Breast epithelium (tissue), 4 donors: ENCODE measurements around the gene IQGAP3. TPM values are rescaled to one million over a fixed set of nuclear protein-coding genes. Genes with fewer than 3 reads are reported as not detected.

Experiments used
- DNase-seq, 2 donors: peaks; one replicate each; pipeline ENCODE4 v3.0.0-alpha.2; 2019; ENCODE audit warnings: low spot score in 2 of 2
- H3K27ac ChIP-seq, 2 donors: fragments of 200-600 bp; sonication (generic) in 1 of 2; one replicate each; pipeline ENCODE4 v1.5.1; 2016 to 2019; ENCODE audit warnings: mild to moderate bottlenecking in 1 of 2
- H3K27me3 ChIP-seq, 2 donors: fragments of 200-600 bp; sonication (generic) in 1 of 2; one replicate each; pipeline versions ENCODE4 v1.5.1 to v1.6.0; 2017 to 2019; ENCODE audit warnings: control low read depth in 1 of 2, mild to moderate bottlenecking in 1 of 2
- H3K36me3 ChIP-seq: fragments of 200-600 bp; one replicate; pipeline ENCODE4 v1.5.1; 2019
- H3K4me1 ChIP-seq, 2 donors: fragments of 200-600 bp; sonication (generic); one replicate each; pipeline ENCODE4 v1.5.1; 2016 to 2019; ENCODE audit warnings: control low read depth in 1 of 2
- H3K4me3 ChIP-seq, 3 donors: fragments of 200-600 bp; sonication (generic); 1 replicate in 2 of 3; 2 replicates in 1 of 3; pipeline ENCODE4 v1.5.1; 2016 to 2019; ENCODE audit warnings: mild to moderate bottlenecking in 3 of 3, moderate library complexity in 2 of 3
- H3K9me3 ChIP-seq, 2 donors: fragments of 200-600 bp; sonication (generic) in 1 of 2; one replicate each; pipeline ENCODE4 v1.5.1; 2016 to 2019; ENCODE audit warnings: control low read depth in 1 of 2
- POLR2A ChIP-seq: fragments of 450-650 bp; IDR thresholded peaks from one replicate; pipeline ENCODE4 v1.6.1; 2016; ENCODE audit warnings: antibody characterized with exemption, mild to moderate bottlenecking, moderate library complexity
- POLR2AphosphoS5 ChIP-seq, 3 donors: sonication (generic); formaldehyde crosslinking; IDR thresholded peaks; one replicate each; pipeline ENCODE4 v1.6.1; 2017; ENCODE audit warnings: antibody characterized with exemption in 3 of 3
- intact Hi-C: fragments of 100-400 bp; cut with DNase I; formaldehyde crosslinking; loops from one replicate; pipeline ENCODE4 v1.15.1; 2023; ENCODE audit warnings: low total_unique reads
- total RNA-seq, 3 donors: library from RNA; depleted of rRNA; stranded (reverse); fragments of >200 nt; gene quantifications; one replicate each; pipeline ENCODE4 v1.1.0, GENCODE V29; 2016
- TF ChIP-seq, protein P1 (sequence below), 3 donors: fragments of 450-650 bp; IDR thresholded peaks; one replicate each; pipeline ENCODE4 v1.5.1; 2016 to 2017; ENCODE audit warnings: antibody characterized with exemption in 3 of 3, mild to moderate bottlenecking in 3 of 3, moderate library complexity in 3 of 3

The IQGAP3 gene
- total RNA-seq, 3 donors from 2014 or later: under 0.01 to 1.4 (median 0.15) TPM

DNA sequence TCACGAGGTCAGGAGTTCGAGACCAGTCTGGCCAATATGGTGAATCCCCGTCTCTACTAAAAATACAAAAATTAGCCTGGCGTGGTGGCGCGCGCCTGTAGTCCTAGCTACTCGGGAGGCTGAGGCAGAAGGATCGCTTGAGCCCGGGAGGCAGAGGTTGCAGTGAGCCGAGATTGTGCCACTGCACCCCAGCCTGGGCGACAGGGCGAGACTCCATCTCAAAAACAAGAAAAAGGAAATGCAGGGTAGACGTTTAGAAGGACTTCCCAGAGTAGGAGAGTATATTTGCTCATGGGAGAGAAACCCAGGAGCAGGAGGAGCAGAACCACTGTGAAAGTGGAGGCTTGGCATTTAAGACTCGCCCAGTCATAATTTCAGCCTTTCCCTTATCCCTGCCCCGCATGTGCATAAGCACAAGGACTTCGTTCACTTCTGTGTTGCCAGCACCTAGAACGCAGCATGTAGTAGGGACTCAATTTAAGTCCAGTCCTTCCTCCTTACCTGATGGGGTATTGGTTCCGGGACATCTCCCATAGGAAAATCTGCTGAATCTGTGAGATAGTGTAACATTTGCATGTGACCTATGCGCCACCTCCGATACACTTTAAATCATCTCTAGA, 66.6 kb downstream of the IQGAP3 start:
- Histone ChIP-seq H3K4me1 (peaks cover 17 to 18% of the 10 kb centered on the region in 2 donors), H3K27me3 (no peaks in the 10 kb centered on the region), H3K27ac (peak overlapping the region; percentile 98 to 100), H3K36me3 (no peaks in the 10 kb centered on the region), H3K4me3 (peak overlapping the region; percentile 21 to 63 (median 36)), H3K9me3 (no peaks in the 10 kb centered on the region)
- no peak for DNase-seq
- TF ChIP-seq, protein P1, sequence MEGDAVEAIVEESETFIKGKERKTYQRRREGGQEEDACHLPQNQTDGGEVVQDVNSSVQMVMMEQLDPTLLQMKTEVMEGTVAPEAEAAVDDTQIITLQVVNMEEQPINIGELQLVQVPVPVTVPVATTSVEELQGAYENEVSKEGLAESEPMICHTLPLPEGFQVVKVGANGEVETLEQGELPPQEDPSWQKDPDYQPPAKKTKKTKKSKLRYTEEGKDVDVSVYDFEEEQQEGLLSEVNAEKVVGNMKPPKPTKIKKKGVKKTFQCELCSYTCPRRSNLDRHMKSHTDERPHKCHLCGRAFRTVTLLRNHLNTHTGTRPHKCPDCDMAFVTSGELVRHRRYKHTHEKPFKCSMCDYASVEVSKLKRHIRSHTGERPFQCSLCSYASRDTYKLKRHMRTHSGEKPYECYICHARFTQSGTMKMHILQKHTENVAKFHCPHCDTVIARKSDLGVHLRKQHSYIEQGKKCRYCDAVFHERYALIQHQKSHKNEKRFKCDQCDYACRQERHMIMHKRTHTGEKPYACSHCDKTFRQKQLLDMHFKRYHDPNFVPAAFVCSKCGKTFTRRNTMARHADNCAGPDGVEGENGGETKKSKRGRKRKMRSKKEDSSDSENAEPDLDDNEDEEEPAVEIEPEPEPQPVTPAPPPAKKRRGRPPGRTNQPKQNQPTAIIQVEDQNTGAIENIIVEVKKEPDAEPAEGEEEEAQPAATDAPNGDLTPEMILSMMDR (IDR thresholded peaks at IDR 0.05): no peak
- TF ChIP-seq POLR2AphosphoS5 (IDR thresholded peaks at IDR 0.05): no peak
- no peak for TF ChIP-seq POLR2A
- intact Hi-C loops: no loop called here

DNA sequence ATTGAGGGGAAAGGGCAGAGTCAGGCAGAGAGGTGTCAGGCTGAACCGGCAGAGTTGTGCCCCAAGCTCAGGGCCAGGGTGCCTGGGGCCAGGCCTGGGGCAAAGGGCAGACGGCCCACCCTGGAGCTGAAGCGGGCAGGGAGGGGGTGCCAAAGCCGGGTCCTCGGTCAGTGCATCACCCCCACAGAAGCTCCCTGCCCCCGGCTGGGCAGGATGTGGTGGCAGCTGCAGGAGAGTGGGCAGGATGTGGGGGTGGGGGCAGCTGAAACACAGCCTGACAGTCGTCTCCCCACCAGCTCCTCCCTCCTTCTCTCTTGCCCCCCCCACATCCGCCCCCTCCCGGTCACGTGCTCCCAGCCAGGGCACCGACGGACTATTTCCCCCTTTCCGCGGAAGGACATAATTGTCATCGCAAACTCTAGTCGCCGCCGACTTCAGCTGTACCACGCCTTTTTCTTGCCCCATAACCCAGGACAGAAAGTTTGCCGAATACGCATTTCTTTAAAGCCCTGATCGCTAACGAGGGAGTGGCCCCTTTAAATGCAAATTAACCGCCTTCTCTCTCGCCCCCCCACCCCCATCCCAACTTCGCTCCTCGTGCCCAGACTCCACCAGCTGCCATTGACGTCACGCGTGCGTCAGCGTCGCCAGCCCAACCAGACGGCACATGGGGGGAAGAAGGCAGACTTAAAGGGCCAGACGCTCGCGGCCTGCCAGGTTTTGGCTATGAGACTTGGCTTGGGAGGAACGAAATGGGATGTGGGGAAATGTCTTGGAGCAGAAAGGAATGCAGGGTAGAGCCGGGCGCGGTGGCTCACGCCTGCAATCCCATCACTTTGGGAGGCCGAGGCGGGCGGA, 67.3 kb downstream of the IQGAP3 start:
- peak; percentile 99 for DNase-seq
- Histone ChIP-seq H3K4me1 (peaks cover 17 to 18% of the 10 kb centered on the region in 2 donors), H3K27me3 (no peaks in the 10 kb centered on the region), H3K36me3 (no peaks in the 10 kb centered on the region), H3K27ac (peak overlapping the region; percentile 98 to 100), H3K4me3 (peak overlapping the region; percentile 21 to 63 (median 36)), H3K9me3 (no peaks in the 10 kb centered on the region)
- intact Hi-C loops: no loop called here
- TF ChIP-seq POLR2AphosphoS5 (IDR thresholded peaks at IDR 0.05) (peak; percentile 91 to 99 (median 96)), POLR2A (no peak)

DNA sequence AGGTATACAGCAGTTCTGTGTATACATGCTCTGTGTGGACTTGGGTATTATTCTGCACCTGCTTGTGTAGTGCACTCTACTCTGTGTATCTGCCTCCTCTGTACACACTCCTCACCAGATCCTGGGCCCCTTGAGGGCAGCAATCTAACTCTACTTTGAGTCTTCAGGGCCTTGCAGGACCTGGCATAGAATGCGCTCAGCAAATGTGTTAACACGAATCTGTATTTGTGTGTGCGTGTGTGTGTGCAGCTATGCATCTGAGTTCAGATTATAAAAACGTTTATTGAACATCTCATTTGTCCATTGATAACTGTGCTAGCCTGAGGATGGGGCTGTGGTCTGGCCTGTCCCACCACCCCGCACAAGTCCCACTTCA, 67.9 kb downstream of the IQGAP3 start:
- TF ChIP-seq, protein P1 (IDR thresholded peaks at IDR 0.05): no peak
- TF ChIP-seq POLR2AphosphoS5 (IDR thresholded peaks at IDR 0.05) (no peak), POLR2A (no peak)
- Histone ChIP-seq H3K27me3 (no peaks in the 10 kb centered on the region), H3K36me3 (no peaks in the 10 kb centered on the region), H3K4me1 (peaks cover 17 to 18% of the 10 kb centered on the region in 2 donors), H3K4me3 (peak overlapping the region; percentile 21 to 63 (median 36)), H3K27ac (peak overlapping the region; percentile 98 to 100), H3K9me3 (no peaks in the 10 kb centered on the region)
- DNase-seq: no peak
- intact Hi-C loops: no loop called here

DNA sequence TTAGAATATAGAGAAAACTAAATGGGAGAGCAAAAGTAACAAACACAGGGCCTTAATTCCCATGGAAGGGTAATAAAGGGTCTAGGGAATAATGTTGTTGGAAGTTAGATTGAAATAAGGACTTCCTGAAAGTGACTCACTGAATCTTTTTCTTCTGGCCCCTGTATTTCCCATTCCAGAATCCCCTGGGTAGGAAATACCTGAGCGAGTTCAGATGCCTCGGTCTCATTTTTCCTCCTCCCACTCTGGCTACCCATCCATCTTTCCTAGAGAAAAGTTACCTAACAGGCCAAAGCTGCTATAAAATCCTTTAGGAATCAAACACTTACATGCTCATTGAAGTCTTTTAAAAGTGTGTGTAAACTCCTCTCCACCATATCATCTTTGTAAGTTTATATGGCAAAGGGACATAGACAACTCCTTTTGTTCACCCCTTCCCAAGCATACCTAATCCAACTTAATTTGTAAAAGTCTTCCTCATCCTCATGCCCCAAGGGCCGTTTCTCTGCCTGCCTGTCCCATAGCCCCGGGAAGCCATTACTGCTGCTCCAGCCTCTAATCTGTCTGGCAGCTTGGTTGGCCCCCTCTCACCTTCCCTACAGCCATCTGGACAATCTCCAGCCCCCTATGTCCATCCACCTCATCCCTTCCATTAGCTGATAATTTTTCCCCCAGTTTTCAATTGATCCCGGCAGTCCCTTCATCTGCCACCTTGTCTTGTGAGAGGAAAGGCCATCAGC, 68.5 kb downstream of the IQGAP3 start:
- Histone ChIP-seq H3K4me1 (peaks cover 17 to 18% of the 10 kb centered on the region in 2 donors), H3K4me3 (peak overlapping the region in 1 of 3 donors; percentile 90)
- intact Hi-C loops: no loop called here

More for the DNA sequence above, 68.5 kb downstream of the IQGAP3 start:
- no peaks in the 10 kb centered on the region for H3K36me3 ChIP-seq
- no peaks in the 10 kb centered on the region for H3K9me3 ChIP-seq
- no peaks in the 10 kb centered on the region for H3K27me3 ChIP-seq
- no peak for DNase-seq
- H3K27ac ChIP-seq: peak overlapping the region; percentile 98 to 100
- TF ChIP-seq, protein P1 (IDR thresholded peaks at IDR 0.05): no peak
- no peak for TF ChIP-seq POLR2AphosphoS5 (IDR thresholded peaks at IDR 0.05)
- TF ChIP-seq POLR2A: no peak
